HL-60 (cell line): ENCODE results near the gene CEBPB.

Experiments used
- DNase-seq, 2 experiments: peaks; one replicate each; pipeline ENCODE4 v3.0.0-alpha.2; 2010 to 2020; ENCODE audit warnings: low read depth in 1 of 2, low spot score in 1 of 2
- H3K27ac ChIP-seq: fragments of 250-450 bp; sonication (Bioruptor Pico); replicated peaks from 2 replicates; pipeline ENCODE4 v1.5.1; 2020; ENCODE audit warnings: mild to moderate bottlenecking, moderate library complexity
- H3K27me3 ChIP-seq: fragments of 250-450 bp; sonication (Bioruptor Pico); 2 replicates; pipeline ENCODE4 v1.5.1; 2021; ENCODE audit warnings: mild to moderate bottlenecking, moderate library complexity; ENCODE audit not compliant: insufficient read depth, poor library complexity, severe bottlenecking
- H3K4me3 ChIP-seq: replicated peaks from 2 replicates; pipeline ENCODE4 v1.5.1; 2011; ENCODE audit warnings: mild to moderate bottlenecking, control low read depth, low read length; ENCODE audit not compliant: insufficient read depth
- GABPA ChIP-seq: IDR thresholded peaks from 2 replicates; pipeline ENCODE4 v1.6.1; 2012; ENCODE audit warnings: low read depth
- POLR2AphosphoS5 ChIP-seq: IDR thresholded peaks from 2 replicates; pipeline ENCODE4 v1.6.1; 2012; ENCODE audit warnings: low read depth
- REST ChIP-seq: IDR thresholded peaks from 2 replicates; pipeline ENCODE4 v1.6.1; 2012; ENCODE audit warnings: low read depth; ENCODE audit not compliant: insufficient replicate concordance
- SPI1 ChIP-seq: IDR thresholded peaks from 2 replicates; pipeline ENCODE4 v1.6.1; 2012; ENCODE audit warnings: low read depth, mild to moderate bottlenecking, borderline replicate concordance
- long read RNA-seq: library from polyadenylated mRNA; unstranded; transcript quantifications from one replicate; pipeline ENCODE4 v2.0.0, GENCODE V29; 2020
- TF ChIP-seq, protein P1 (sequence below): IDR thresholded peaks from one replicate; pipeline ENCODE4 v1.5.1; 2011; ENCODE audit warnings: low read length, control low read depth, inconsistent platforms; ENCODE audit not compliant: insufficient read depth

CEBPB gene
- long read RNA-seq, partial matches to known transcripts, result 0 of 1 reads
- long read RNA-seq, other reads (novel, unspliced or antisense), result 0 of 1 reads

DNA sequence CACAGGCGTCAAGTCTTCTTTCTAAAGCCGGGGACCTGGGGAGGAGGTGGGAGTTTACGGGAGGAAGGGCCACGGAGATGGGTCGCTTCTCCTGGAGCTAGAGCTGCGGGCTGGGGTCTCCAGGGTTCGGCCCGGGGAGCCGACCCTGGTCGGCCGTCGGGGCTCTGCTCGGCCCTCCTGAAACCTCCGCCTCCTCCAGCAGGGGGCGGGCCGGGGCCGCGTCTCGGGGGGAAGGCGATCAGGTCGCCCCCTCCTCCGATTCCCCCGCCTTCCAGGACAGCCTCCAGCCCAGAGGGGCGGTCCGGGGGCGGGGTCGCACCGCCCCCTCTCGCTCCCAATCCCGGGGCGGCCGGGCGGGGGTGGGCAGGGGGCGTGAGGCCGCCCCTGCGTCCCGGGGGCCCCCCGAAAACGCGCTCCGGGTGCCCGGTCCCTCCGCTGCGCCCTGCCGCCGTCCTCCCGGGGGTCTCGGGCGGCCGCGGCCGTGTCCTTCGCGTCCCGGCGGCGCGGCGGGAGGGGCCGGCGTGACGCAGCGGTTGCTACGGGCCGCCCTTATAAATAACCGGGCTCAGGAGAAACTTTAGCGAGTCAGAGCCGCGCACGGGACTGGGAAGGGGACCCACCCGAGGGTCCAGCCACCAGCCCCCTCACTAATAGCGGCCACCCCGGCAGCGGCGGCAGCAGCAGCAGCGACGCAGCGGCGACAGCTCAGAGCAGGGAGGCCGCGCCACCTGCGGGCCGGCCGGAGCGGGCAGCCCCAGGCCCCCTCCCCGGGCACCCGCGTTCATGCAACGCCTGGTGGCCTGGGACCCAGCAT lies at the start of gene CEBPB:
Gene CEBPB, plus strand, starts transcription at position 580 of the 814 bp plus-strand sequence. Its CDS starts 204 bp downstream, at position 784.
- DNase-seq, result peak; percentile 75 to 88
- peak within 1 kb of the TSS; percentile 90 for H3K27ac ChIP-seq

DNA sequence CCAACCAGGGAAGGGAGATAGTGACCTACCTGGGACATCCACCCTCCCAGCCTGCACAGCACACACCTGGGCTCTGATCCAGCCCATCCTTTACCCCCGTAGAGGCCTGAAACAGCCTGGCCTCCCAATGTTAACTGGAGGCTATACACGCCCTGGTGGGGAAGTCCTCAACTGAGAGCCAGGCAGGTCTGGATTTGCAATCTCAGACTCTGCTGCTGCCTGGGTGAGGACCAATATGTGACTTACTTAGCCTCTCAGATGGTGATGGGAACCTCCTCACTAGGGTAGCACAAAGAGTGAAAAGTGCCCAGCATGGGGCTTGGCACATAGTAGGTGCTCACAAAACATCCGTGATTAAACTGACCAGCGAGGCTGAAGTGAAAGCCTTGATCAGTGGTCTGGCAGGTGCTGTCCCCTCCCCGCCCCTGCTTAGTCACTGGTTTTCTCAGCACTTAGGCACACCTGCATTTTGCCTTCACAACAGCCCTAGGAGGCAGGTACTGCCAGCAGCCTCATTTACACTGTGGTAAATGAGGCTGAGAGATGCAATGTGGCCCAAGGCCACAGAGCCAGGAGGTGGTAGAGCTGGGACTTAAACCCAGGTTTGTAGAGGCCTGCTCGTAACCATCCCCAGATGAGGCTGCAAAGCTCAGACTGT lies 49.5 kb upstream of the CEBPB start:
- no peak for DNase-seq
- Histone ChIP-seq H3K27ac (no peak overlapping the region), H3K4me3 (no peak overlapping the region)

More for the DNA sequence above, at the start of gene CEBPB:
- H3K4me3 ChIP-seq, result peak within 1 kb of the TSS; percentile 74
- H3K27me3 ChIP-seq, result no peaks in the 10 kb centered on the region
- TF ChIP-seq POLR2AphosphoS5 (peak; percentile 90), SPI1 (no peak), REST (peak; percentile 28), GABPA (no peak)
- TF ChIP-seq, protein P1, sequence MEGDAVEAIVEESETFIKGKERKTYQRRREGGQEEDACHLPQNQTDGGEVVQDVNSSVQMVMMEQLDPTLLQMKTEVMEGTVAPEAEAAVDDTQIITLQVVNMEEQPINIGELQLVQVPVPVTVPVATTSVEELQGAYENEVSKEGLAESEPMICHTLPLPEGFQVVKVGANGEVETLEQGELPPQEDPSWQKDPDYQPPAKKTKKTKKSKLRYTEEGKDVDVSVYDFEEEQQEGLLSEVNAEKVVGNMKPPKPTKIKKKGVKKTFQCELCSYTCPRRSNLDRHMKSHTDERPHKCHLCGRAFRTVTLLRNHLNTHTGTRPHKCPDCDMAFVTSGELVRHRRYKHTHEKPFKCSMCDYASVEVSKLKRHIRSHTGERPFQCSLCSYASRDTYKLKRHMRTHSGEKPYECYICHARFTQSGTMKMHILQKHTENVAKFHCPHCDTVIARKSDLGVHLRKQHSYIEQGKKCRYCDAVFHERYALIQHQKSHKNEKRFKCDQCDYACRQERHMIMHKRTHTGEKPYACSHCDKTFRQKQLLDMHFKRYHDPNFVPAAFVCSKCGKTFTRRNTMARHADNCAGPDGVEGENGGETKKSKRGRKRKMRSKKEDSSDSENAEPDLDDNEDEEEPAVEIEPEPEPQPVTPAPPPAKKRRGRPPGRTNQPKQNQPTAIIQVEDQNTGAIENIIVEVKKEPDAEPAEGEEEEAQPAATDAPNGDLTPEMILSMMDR, result peak; percentile 33

More for the DNA sequence above, 49.5 kb upstream of the CEBPB start:
- H3K27me3 ChIP-seq, result no peaks in the 10 kb centered on the region
- TF ChIP-seq, protein P1, result no peak
- TF ChIP-seq SPI1 (no peak), POLR2AphosphoS5 (no peak), REST (no peak), GABPA (no peak)
